ENCODE results near the gene MINAR1.

DNA sequence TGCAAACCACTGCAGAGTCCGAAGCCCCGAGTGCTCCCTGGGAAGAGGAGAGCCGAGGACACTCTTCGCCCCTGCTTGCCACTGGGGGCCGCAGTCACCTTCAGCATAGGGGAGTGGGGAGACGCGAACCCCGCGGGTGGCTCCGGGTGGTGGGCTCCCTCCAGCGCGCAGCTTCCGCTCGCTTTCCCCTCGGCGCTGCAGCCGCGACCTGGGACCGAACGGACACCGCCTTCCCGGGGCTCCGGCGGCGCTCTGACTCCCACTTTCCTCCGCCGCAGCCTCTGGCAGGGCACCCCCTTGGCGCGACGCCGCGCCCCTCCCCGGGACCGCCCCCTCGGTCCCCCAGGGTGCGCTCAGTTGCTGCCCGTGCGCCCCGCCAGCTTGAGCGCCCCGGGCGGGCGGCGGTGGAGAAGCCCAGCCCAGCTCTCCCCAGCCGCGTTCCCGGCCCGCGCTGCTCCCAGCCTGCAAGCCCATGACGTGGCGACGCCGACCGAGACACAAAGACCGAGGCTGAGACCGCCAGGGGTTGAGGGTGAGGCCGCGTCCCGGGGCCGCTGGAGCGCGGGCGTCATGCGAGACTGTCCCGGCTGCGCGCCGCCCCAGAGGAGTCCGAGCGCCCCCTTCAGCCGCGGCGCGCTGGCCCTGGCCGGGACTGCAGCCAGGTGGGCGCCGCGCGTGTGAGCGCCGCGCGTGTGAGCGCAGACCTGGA lies at the start of gene MINAR1:
- TF ChIP-seq, protein P1, sequence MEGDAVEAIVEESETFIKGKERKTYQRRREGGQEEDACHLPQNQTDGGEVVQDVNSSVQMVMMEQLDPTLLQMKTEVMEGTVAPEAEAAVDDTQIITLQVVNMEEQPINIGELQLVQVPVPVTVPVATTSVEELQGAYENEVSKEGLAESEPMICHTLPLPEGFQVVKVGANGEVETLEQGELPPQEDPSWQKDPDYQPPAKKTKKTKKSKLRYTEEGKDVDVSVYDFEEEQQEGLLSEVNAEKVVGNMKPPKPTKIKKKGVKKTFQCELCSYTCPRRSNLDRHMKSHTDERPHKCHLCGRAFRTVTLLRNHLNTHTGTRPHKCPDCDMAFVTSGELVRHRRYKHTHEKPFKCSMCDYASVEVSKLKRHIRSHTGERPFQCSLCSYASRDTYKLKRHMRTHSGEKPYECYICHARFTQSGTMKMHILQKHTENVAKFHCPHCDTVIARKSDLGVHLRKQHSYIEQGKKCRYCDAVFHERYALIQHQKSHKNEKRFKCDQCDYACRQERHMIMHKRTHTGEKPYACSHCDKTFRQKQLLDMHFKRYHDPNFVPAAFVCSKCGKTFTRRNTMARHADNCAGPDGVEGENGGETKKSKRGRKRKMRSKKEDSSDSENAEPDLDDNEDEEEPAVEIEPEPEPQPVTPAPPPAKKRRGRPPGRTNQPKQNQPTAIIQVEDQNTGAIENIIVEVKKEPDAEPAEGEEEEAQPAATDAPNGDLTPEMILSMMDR (IDR thresholded peaks at IDR 0.05), result no peak
- TF ChIP-seq POLR2A (IDR thresholded peaks at IDR 0.05), result no peak

Measured in esophagus squamous epithelium (tissue), 4 donors.